Peyer's patch (tissue), 4 donors: ENCODE results near the gene ZPBP.

Experiments
- POLR2A ChIP-seq, 2 donors: fragments of 450-650 bp; IDR thresholded peaks; one replicate each; pipeline ENCODE4 v1.5.1; 2017; ENCODE audit warnings: antibody characterized with exemption in 2 of 2, mild to moderate bottlenecking in 2 of 2, moderate library complexity in 2 of 2
- TF ChIP-seq, protein P1 (sequence below), 6 experiments: fragments of 450-650 bp in 4 of 6; fragments of 200-600 bp in 2 of 6; sonication (generic) in 1 of 6; IDR thresholded peaks; one replicate each; pipeline ENCODE4 v1.5.1; 2017 to 2019; ENCODE audit warnings: antibody characterized with exemption in 6 of 6, mild to moderate bottlenecking in 3 of 6, moderate library complexity in 1 of 6

DNA sequence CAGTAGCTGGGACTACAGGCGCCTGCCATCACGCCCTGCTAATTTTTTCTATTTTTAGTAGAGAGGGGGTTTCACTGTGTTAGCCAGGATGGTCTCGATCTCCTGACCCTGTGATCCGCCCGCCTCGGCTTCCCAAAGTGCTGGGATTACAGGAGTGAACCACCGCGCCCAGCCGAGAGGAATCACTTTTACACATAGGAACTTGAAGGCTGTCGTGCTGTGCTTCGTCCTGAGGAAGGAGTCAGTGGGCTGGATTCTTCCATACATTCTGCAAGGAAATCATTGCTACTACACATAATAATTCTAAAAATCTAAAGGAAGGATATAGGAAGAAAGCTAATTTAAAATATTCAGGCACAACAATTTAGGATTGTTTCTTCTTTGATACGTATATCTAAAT, 48.8 kb upstream of the ZPBP start:
- TF ChIP-seq, protein P1, sequence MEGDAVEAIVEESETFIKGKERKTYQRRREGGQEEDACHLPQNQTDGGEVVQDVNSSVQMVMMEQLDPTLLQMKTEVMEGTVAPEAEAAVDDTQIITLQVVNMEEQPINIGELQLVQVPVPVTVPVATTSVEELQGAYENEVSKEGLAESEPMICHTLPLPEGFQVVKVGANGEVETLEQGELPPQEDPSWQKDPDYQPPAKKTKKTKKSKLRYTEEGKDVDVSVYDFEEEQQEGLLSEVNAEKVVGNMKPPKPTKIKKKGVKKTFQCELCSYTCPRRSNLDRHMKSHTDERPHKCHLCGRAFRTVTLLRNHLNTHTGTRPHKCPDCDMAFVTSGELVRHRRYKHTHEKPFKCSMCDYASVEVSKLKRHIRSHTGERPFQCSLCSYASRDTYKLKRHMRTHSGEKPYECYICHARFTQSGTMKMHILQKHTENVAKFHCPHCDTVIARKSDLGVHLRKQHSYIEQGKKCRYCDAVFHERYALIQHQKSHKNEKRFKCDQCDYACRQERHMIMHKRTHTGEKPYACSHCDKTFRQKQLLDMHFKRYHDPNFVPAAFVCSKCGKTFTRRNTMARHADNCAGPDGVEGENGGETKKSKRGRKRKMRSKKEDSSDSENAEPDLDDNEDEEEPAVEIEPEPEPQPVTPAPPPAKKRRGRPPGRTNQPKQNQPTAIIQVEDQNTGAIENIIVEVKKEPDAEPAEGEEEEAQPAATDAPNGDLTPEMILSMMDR (IDR thresholded peaks at IDR 0.05) = no peak
- TF ChIP-seq POLR2A (IDR thresholded peaks at IDR 0.05) = no peak
